ENCODE measurements around the gene TIGD4. TPM values are rescaled to one million over a fixed set of nuclear protein-coding genes. Genes with fewer than 3 reads are reported as not detected.

The TIGD4 gene
- total RNA-seq = not detected
- 0.59 TPM for total RNA-seq (2013)

DNA sequence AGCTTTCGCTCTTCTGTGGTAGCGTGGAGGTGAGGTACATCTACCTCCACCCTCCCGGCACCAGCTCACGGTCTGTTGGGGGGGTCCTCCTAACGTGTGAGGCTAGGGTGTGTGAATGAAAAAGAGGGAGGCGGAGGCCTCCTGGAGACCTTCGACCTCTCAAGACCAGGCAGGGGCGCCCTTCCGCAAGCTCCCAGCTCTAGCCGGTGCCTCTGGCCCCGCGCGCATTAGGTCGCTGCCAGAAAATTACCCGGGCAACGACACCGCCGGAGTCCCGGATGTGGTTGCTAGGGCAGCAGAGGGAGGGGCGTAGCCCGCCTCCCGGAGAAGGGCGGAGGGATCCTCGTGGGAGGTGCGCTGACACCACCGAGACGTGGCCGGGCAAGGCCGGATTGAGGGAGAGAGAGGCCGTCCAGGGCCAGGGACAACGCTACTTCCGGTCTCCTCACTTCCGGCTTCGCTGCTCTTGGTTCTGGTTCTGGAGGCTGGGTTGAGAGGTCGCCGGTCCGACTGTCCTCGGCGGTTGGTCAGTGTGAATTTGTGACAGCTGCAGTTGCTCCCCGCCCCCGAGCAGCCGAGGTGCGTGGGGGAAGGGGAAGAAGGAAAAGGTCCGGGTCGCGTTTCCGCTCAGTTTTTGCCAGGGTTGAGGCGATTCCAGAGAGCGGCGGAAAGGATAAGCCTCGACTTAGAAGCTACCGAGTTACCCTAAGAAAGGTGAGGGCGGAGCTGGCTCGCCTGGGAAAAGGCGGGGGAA is at the start of gene TIGD4, which contains the start of gene ARFIP1:
Gene TIGD4, minus strand, starts transcription at position 218 of the 754 bp plus-strand sequence. CDS start 8,726 bp downstream, outside the sequence.
Gene ARFIP1, plus strand, starts transcription at position 442 of the 754 bp plus-strand sequence. CDS start 49,680 bp downstream, outside the sequence.
- peaks cover 5 to 18% of the 10 kb centered on the region in 2 donors for H3K27me3 Mint-ChIP-seq (ENCODE audit: low read depth in 2 of 2)
- WGBS (ENCODE audit: insufficient coverage) = under 1% methylated on average over 51 of the region's 55 CpGs
- intact Hi-C loops (cut with micrococcal nuclease) = loop anchor here (1.0 to 5.0 kb wide), 2 partner anchors 243 to 1017 kb away; partner anchors contain the start of genes FBXW7 and GATB
- ATAC-seq (peak; percentile 86 to 95 (median 90)), DNase-seq (peak; percentile 90 to 96)
- H3K9me3 Mint-ChIP-seq = no peaks in the 10 kb centered on the region
- no peaks in the 10 kb centered on the region for H3K36me3 Mint-ChIP-seq
- Histone ChIP-seq H3K36me3 (ENCODE audit: control insufficient read depth, insufficient read depth, low read length) (no peaks in the 10 kb centered on the region), H3K27ac (ENCODE audit: low read length) (peak within 1 kb of the TSS; percentile 73), H3K4me3 (ENCODE audit: low read length) (peak within 1 kb of the TSS; percentile 78), H3K9me3 (ENCODE audit: control insufficient read depth, insufficient read depth, low read length) (no peaks in the 10 kb centered on the region), H3K27me3 (ENCODE audit: control insufficient read depth, insufficient read depth, low read length) (no peaks in the 10 kb centered on the region), H3K4me1 (ENCODE audit: control insufficient read depth, insufficient read depth, low read length) (peaks cover 12% of the 10 kb centered on the region)
- TF ChIP-seq, protein P1, sequence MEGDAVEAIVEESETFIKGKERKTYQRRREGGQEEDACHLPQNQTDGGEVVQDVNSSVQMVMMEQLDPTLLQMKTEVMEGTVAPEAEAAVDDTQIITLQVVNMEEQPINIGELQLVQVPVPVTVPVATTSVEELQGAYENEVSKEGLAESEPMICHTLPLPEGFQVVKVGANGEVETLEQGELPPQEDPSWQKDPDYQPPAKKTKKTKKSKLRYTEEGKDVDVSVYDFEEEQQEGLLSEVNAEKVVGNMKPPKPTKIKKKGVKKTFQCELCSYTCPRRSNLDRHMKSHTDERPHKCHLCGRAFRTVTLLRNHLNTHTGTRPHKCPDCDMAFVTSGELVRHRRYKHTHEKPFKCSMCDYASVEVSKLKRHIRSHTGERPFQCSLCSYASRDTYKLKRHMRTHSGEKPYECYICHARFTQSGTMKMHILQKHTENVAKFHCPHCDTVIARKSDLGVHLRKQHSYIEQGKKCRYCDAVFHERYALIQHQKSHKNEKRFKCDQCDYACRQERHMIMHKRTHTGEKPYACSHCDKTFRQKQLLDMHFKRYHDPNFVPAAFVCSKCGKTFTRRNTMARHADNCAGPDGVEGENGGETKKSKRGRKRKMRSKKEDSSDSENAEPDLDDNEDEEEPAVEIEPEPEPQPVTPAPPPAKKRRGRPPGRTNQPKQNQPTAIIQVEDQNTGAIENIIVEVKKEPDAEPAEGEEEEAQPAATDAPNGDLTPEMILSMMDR (IDR thresholded peaks at IDR 0.05) = no peak
- peak within 1 kb of the TSS; percentile 99 for H3K4me3 Mint-ChIP-seq
- H3K27ac Mint-ChIP-seq = peak within 1 kb of the TSS; percentile 95 to 99
- peaks cover 54 to 55% of the 10 kb centered on the region in 2 donors for H3K4me1 Mint-ChIP-seq

- DNase-seq (no peak), ATAC-seq (no peak)
- no peaks in the 10 kb centered on the region for H3K27me3 Mint-ChIP-seq (ENCODE audit: low read depth in 2 of 2)
- H3K9me3 ChIP-seq (ENCODE audit: control insufficient read depth, insufficient read depth, low read length) = peaks cover 3% of the 10 kb centered on the region
- H3K36me3 ChIP-seq (ENCODE audit: control insufficient read depth, insufficient read depth, low read length) = peaks cover 2% of the 10 kb centered on the region
- H3K36me3 Mint-ChIP-seq = peaks cover 9% of the 10 kb centered on the region
- no peak overlapping the region for H3K4me3 Mint-ChIP-seq
- intact Hi-C loops (cut with micrococcal nuclease) = no loop called here
- H3K27ac ChIP-seq (ENCODE audit: low read length) = no peak overlapping the region
- 100% methylated on average over 1 of the region's 1 CpG for WGBS (ENCODE audit: insufficient coverage)
- TF ChIP-seq, protein P1 (IDR thresholded peaks at IDR 0.05) = no peak
- no peak overlapping the region for H3K4me3 ChIP-seq (ENCODE audit: low read length)
- no peak overlapping the region for H3K27ac Mint-ChIP-seq
- peaks cover 0 to 6% of the 10 kb centered on the region in 2 donors for H3K4me1 Mint-ChIP-seq
- H3K27me3 ChIP-seq (ENCODE audit: control insufficient read depth, insufficient read depth, low read length) = no peaks in the 10 kb centered on the region
- no peaks in the 10 kb centered on the region for H3K4me1 ChIP-seq (ENCODE audit: control insufficient read depth, insufficient read depth, low read length)
- no peaks in the 10 kb centered on the region for H3K9me3 Mint-ChIP-seq
Measured at GRCh38 chr4:152828122-152828521, 48.6 kb upstream of the TIGD4 start.

GRCh38 chr4:152825336-152825735 is 45.8 kb upstream of the TIGD4 start:
- ATAC-seq = no peak
- Mint-ChIP-seq H3K4me1 (peaks cover 0 to 6% of the 10 kb centered on the region in 2 donors), H3K9me3 (no peaks in the 10 kb centered on the region), H3K27me3 (ENCODE audit: low read depth in 2 of 2) (no peaks in the 10 kb centered on the region), H3K4me3 (no peak overlapping the region), H3K36me3 (no peaks in the 10 kb centered on the region), H3K27ac (no peak overlapping the region)
- H3K36me3 ChIP-seq (ENCODE audit: control insufficient read depth, insufficient read depth, low read length) = no peaks in the 10 kb centered on the region
- intact Hi-C loops (cut with micrococcal nuclease) = no loop called here
- DNase-seq = no peak
- H3K9me3 ChIP-seq (ENCODE audit: control insufficient read depth, insufficient read depth, low read length) = peaks cover 3% of the 10 kb centered on the region
- H3K27me3 ChIP-seq (ENCODE audit: control insufficient read depth, insufficient read depth, low read length) = no peaks in the 10 kb centered on the region
- no peak overlapping the region for H3K4me3 ChIP-seq (ENCODE audit: low read length)
- TF ChIP-seq, protein P1 (IDR thresholded peaks at IDR 0.05) = no peak
- no peak overlapping the region for H3K27ac ChIP-seq (ENCODE audit: low read length)
- H3K4me1 ChIP-seq (ENCODE audit: control insufficient read depth, insufficient read depth, low read length) = no peaks in the 10 kb centered on the region
